GM21717 (cell line): ENCODE results near the gene PPP2R3A.
A peak's percentile ranks its signal among the peaks of the same experiment; 100 is the strongest.

Source experiments
- ATAC-seq: cut with Tn5 transposase; IDR thresholded peaks from one replicate; pipeline ENCODE4 v1.9.1; 2021; ENCODE audit warnings: mild to moderate bottlenecking, moderate library complexity; ENCODE audit not compliant: unreplicated experiment

PPP2R3A gene

DNA sequence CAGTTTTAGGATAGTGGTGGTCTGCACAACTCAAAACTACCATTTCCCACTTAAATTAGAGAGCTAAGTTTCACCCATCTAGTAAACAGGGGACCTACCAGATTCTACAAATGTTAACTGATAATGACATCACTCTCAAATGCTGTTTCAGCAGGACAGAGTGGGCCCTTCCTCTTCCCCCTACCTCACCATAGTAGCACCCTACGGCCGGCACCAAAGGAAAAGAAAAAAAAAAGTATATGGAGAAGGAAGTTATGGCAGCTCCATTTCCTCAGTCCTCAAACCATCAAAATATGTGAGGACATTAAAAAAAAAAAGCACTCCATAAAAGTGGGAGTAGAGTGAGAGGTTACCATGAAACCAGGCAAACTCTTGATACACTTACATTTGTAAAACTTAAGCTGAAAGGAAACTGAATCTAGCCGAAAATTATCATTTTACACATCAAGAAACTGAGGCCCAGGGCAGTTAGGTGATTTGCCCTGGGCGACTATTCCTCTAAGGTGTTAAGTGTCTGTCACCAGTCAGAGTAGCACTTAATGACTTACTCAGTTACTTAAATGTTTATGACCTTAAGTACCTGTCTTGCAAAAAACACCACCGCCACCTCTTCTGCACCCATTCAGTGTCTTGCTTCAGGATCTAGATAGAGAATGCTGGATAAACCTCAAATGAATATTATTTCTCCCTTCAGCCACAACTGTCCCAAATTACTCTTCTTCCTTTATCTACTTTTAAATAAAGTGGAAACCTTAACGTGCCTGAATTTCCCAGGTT is 227.9 kb downstream of the PPP2R3A start:
- ATAC-seq, result no peak

DNA sequence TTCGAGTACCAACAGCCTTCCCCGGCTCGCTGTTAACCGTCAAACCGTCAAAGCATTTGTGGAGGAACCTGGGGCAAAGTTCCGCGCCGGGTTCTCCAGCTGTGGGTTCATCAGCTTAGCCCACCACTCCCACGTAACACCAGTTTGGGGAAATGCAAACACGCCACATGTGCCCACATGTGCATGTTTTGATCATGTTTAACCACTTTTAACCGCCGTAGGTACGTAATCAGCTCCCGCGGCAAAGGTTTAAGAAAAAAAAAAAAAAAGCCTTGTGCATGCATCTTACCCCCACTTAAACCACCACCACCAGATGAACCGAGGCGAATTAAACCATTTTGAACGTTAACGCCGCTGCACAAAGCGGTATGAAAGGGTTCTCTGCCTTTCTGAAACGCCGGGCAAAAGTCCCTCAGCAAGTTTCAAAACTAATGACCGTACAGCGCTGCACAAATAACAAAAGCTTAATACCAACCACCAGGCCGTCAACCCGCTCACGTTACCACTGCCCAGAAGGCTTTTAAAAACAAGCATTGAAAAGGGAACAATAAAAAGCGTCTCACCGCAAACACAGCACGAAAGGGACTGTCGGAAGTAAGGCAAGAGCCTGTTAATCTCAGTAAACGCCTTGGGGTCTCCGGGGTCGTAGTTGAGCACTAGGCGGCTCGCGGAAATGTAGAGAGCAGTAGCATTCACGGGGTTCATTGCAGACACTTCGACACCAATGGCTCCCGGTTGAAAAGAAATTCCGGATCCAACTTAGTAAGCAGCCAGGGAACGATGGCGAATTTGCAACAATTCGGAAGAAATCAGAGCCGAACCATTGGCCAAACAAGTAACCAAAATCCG is 229.1 kb downstream of the PPP2R3A start:
- ATAC-seq, result no peak

GRCh38 chr3:136195258-136196063 is 229.9 kb downstream of the PPP2R3A start:
- ATAC-seq, result peak; percentile 35

- no peak for ATAC-seq
Observed at GRCh38 chr3:136196064-136196400, 230.5 kb downstream of the PPP2R3A start, which contains the start of gene MSL2. TSS of gene MSL2 (minus strand) at chr3:136196335. CDS start at chr3:136195113, 1,222 bp downstream.

DNA sequence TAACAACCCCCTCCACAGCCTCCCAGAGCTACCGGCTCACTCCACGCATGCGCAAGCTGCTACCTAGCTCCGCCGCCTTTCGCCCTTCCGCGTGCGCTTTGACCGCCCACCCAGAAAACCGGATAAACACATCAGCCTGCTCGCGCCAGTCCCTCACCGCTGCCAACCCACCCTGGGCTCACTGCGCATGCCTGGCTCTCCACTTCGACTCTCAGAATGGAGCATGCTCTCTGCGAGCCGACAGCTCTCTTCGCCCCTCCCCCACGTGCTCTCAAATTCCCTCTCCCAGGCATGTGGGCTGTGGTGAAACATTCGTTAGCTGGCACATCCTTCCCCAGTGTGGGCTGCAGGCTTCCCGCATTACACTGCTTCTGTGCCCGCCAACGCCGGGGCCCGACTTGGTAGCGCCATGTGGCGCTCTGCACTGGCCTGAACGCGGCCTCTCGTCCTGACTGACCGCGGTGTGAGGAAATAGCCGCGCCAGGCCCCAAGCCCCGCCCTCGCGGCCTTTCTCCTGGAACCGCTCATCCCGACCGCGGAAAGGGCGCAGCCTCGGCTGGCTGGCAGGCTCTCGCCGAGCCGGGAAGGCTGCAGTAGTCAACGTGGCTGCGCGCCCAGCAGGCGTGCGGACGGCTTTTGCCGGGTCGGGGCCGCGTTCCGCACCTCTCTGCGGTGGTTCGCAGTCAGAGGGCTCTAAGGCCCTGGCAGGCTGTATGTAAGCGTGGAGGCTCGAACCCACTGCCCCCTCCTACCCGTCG is 231.1 kb downstream of the PPP2R3A start:
- peak; percentile 69 for ATAC-seq

GRCh38 chr3:136197159-136197793 is 231.7 kb downstream of the PPP2R3A start:
- no peak for ATAC-seq
